Measurements from ENCODE around the gene SMCO1.

SMCO1 gene

DNA sequence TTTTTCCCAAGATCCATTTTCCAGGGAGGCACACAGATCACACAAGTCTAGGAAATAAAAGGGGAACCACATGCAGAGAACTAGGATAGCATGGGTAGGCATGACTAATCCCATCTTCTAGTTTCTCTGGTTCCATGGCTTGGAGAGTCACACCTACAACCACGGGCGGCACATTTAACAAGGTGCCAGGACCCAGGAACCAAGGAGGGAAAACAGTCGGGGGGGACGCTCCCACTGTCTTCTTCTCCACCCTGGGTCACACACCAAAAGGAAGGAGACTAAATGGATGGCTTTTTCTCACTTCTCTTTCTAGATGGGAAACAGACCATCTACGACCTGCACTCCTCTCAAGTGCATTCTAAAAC lies 4.6 kb upstream of the SMCO1 start:
- TF ChIP-seq BACH2 (CRISPR knock-in tag; IDR thresholded peaks at IDR 0.05; ENCODE audit: borderline replicate concordance) (no peak), OSR1 (CRISPR knock-in tag; IDR thresholded peaks at IDR 0.05) (no peak), TCF4 (CRISPR knock-in tag; IDR thresholded peaks at IDR 0.05; ENCODE audit: borderline replicate concordance) (no peak), ISL1 (CRISPR knock-in tag; IDR thresholded peaks at IDR 0.05) (no peak), PPARA (CRISPR knock-in tag; IDR thresholded peaks at IDR 0.05; ENCODE audit: borderline replicate concordance) (no peak), TOX (CRISPR knock-in tag; IDR thresholded peaks at IDR 0.05; ENCODE audit: borderline replicate concordance) (no peak), GLIS3 (CRISPR knock-in tag; IDR thresholded peaks at IDR 0.05) (no peak), ESRRG (CRISPR knock-in tag; IDR thresholded peaks at IDR 0.05) (no peak), CSDC2 (CRISPR knock-in tag; IDR thresholded peaks at IDR 0.05) (no peak), SNAI2 (CRISPR knock-in tag; IDR thresholded peaks at IDR 0.05) (no peak), ZFP3 (CRISPR knock-in tag; IDR thresholded peaks at IDR 0.05) (no peak)
- TF ChIP-seq, protein P1, sequence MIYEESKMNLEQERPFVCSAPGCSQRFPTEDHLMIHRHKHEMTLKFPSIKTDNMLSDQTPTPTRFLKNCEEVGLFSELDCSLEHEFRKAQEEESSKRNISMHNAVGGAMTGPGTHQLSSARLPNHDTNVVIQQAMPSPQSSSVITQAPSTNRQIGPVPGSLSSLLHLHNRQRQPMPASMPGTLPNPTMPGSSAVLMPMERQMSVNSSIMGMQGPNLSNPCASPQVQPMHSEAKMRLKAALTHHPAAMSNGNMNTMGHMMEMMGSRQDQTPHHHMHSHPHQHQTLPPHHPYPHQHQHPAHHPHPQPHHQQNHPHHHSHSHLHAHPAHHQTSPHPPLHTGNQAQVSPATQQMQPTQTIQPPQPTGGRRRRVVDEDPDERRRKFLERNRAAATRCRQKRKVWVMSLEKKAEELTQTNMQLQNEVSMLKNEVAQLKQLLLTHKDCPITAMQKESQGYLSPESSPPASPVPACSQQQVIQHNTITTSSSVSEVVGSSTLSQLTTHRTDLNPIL (CRISPR knock-in tag; IDR thresholded peaks at IDR 0.05; ENCODE audit: low read depth) = no peak
- TF ChIP-seq, protein P2, sequence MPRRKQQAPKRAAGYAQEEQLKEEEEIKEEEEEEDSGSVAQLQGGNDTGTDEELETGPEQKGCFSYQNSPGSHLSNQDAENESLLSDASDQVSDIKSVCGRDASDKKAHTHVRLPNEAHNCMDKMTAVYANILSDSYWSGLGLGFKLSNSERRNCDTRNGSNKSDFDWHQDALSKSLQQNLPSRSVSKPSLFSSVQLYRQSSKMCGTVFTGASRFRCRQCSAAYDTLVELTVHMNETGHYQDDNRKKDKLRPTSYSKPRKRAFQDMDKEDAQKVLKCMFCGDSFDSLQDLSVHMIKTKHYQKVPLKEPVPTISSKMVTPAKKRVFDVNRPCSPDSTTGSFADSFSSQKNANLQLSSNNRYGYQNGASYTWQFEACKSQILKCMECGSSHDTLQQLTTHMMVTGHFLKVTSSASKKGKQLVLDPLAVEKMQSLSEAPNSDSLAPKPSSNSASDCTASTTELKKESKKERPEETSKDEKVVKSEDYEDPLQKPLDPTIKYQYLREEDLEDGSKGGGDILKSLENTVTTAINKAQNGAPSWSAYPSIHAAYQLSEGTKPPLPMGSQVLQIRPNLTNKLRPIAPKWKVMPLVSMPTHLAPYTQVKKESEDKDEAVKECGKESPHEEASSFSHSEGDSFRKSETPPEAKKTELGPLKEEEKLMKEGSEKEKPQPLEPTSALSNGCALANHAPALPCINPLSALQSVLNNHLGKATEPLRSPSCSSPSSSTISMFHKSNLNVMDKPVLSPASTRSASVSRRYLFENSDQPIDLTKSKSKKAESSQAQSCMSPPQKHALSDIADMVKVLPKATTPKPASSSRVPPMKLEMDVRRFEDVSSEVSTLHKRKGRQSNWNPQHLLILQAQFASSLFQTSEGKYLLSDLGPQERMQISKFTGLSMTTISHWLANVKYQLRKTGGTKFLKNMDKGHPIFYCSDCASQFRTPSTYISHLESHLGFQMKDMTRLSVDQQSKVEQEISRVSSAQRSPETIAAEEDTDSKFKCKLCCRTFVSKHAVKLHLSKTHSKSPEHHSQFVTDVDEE (CRISPR knock-in tag; IDR thresholded peaks at IDR 0.05) = no peak
- TF ChIP-seq, protein P3, sequence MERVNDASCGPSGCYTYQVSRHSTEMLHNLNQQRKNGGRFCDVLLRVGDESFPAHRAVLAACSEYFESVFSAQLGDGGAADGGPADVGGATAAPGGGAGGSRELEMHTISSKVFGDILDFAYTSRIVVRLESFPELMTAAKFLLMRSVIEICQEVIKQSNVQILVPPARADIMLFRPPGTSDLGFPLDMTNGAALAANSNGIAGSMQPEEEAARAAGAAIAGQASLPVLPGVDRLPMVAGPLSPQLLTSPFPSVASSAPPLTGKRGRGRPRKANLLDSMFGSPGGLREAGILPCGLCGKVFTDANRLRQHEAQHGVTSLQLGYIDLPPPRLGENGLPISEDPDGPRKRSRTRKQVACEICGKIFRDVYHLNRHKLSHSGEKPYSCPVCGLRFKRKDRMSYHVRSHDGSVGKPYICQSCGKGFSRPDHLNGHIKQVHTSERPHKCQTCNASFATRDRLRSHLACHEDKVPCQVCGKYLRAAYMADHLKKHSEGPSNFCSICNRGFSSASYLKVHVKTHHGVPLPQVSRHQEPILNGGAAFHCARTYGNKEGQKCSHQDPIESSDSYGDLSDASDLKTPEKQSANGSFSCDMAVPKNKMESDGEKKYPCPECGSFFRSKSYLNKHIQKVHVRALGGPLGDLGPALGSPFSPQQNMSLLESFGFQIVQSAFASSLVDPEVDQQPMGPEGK (CRISPR knock-in tag; IDR thresholded peaks at IDR 0.05; ENCODE audit: borderline replicate concordance) = no peak
- ATAC-seq = no peak

DNA sequence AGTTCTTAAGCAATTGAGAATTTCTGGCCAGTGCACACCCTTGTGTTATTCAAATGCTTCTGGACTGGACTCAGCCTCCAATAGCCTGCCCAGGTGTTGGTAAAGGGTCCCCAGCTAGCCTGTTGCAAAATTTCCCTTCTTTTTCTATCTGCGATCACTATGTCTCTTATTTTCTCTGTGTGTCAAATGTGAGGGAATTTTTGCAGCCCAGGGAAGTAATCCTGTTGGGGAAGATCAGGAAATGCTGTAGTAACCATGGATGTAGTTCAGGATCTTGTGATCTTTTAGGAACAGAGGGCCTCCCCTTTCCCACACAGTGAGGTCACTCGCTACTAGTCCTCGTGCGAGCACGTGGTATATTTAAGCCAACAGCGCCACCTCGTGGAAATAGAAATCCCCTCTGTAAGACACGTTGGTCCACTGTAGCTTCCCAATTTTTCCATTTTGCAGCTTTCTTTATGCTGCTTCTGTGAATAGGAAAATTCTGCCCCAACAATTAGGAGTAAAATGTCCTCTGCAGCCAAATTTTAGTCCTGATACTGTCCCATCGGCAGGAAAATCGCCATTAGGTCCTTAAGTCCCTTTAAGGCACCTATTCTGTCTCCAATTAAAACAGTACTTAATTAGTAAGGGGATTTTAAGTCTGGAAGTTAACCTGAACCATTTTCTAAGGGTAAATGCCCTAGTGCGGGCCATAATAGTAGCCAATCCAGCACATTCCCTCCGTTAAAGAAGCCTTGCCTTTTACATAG lies 4.0 kb upstream of the SMCO1 start:
- TF ChIP-seq ARNTL (CRISPR knock-in tag; IDR thresholded peaks at IDR 0.05; ENCODE audit: borderline replicate concordance, low read depth) (no peak), ZFP30 (CRISPR knock-in tag; IDR thresholded peaks at IDR 0.05) (no peak), ESRRG (CRISPR knock-in tag; IDR thresholded peaks at IDR 0.05) (no peak), ISL1 (CRISPR knock-in tag; IDR thresholded peaks at IDR 0.05) (no peak), ZNF8 (CRISPR knock-in tag; IDR thresholded peaks at IDR 0.05) (no peak), PPARA (CRISPR knock-in tag; IDR thresholded peaks at IDR 0.05; ENCODE audit: borderline replicate concordance) (no peak), GLIS3 (CRISPR knock-in tag; IDR thresholded peaks at IDR 0.05) (no peak), TCF4 (CRISPR knock-in tag; IDR thresholded peaks at IDR 0.05; ENCODE audit: borderline replicate concordance) (no peak), ZNF70 (CRISPR knock-in tag; IDR thresholded peaks at IDR 0.05) (no peak)
- TF ChIP-seq, protein P4, sequence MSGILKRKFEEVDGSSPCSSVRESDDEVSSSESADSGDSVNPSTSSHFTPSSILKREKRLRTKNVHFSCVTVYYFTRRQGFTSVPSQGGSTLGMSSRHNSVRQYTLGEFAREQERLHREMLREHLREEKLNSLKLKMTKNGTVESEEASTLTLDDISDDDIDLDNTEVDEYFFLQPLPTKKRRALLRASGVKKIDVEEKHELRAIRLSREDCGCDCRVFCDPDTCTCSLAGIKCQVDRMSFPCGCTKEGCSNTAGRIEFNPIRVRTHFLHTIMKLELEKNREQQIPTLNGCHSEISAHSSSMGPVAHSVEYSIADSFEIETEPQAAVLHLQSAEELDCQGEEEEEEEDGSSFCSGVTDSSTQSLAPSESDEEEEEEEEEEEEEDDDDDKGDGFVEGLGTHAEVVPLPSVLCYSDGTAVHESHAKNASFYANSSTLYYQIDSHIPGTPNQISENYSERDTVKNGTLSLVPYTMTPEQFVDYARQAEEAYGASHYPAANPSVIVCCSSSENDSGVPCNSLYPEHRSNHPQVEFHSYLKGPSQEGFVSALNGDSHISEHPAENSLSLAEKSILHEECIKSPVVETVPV (CRISPR knock-in tag; IDR thresholded peaks at IDR 0.05) = no peak
- TF ChIP-seq, protein P5, sequence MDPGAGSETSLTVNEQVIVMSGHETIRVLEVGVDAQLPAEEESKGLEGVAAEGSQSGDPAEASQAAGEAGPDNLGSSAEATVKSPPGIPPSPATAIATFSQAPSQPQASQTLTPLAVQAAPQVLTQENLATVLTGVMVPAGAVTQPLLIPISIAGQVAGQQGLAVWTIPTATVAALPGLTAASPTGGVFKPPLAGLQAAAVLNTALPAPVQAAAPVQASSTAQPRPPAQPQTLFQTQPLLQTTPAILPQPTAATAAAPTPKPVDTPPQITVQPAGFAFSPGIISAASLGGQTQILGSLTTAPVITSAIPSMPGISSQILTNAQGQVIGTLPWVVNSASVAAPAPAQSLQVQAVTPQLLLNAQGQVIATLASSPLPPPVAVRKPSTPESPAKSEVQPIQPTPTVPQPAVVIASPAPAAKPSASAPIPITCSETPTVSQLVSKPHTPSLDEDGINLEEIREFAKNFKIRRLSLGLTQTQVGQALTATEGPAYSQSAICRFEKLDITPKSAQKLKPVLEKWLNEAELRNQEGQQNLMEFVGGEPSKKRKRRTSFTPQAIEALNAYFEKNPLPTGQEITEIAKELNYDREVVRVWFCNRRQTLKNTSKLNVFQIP (CRISPR knock-in tag; IDR thresholded peaks at IDR 0.05; ENCODE audit: borderline replicate concordance, low read depth) = no peak
- TF ChIP-seq, protein P1 (CRISPR knock-in tag; IDR thresholded peaks at IDR 0.05; ENCODE audit: low read depth) = no peak
- ATAC-seq = peak; percentile 91

All from SK-N-SH treated with all-trans-retinoic acid at 6 μM for 48 hours (cell line).